Lung (tissue), 12 donors: ENCODE results near the gene GPR12. TPM values are rescaled to one million over a fixed set of nuclear protein-coding genes. Genes with fewer than 3 reads are reported as not detected.

Experiments used
- ATAC-seq: fragments of 200-7000 bp; cut with Tn5 transposase; one replicate; pipeline ENCODE4 v1.9.1; 2020; ENCODE audit warnings: moderate number of reproducible peaks; ENCODE audit not compliant: insufficient read depth, low FRiP score
- DNase-seq, 3 donors: peaks; one replicate each; pipeline ENCODE4 v3.0.0-alpha.2; 2013 to 2017
- H3K27ac ChIP-seq, 2 donors: one replicate each; pipeline ENCODE4 v1.5.1; 2013; ENCODE audit warnings: mild to moderate bottlenecking in 2 of 2, moderate library complexity in 2 of 2, control low read depth in 1 of 2, inconsistent platforms in 1 of 2, low read depth in 1 of 2, low read length in 1 of 2
- H3K27me3 ChIP-seq, 3 donors: one replicate each; pipeline ENCODE4 v1.5.1; 2013; ENCODE audit warnings: low read length in 2 of 3; ENCODE audit not compliant: control insufficient read depth in 3 of 3, insufficient read depth in 3 of 3
- H3K36me3 ChIP-seq, 4 donors: one replicate each; pipeline ENCODE4 v1.5.1; 2013; ENCODE audit warnings: low read length in 4 of 4, mild to moderate bottlenecking in 1 of 4, moderate library complexity in 1 of 4; ENCODE audit not compliant: control insufficient read depth in 4 of 4, insufficient read depth in 4 of 4
- H3K4me1 ChIP-seq, 5 donors: one replicate each; pipeline ENCODE4 v1.5.1; 2013; ENCODE audit warnings: low read length in 5 of 5, mild to moderate bottlenecking in 2 of 5, moderate library complexity in 1 of 5; ENCODE audit not compliant: control insufficient read depth in 5 of 5, insufficient read depth in 5 of 5
- H3K4me3 ChIP-seq: one replicate; pipeline ENCODE4 v1.5.1; 2013; ENCODE audit warnings: mild to moderate bottlenecking, control low read depth, moderate library complexity
- H3K9ac ChIP-seq, 2 donors: one replicate each; pipeline ENCODE4 v1.5.1; 2013; ENCODE audit warnings: low read length in 2 of 2, control low read depth in 1 of 2; ENCODE audit not compliant: insufficient read depth in 1 of 2
- H3K9me3 ChIP-seq, 4 donors: one replicate each; pipeline ENCODE4 v1.5.1; 2013; ENCODE audit warnings: low read length in 3 of 4, mild to moderate bottlenecking in 1 of 4, moderate library complexity in 1 of 4; ENCODE audit not compliant: control insufficient read depth in 4 of 4, insufficient read depth in 3 of 4
- WGBS, 2 donors: extraction: QIAGEN DNeasy Blood & Tissue Kit; methylation state at CpG; one replicate each; pipeline ENCODE4 v1.1.7; 2013; 5-methylcytosine and 5-hydroxymethylcytosine counted together
- polyA plus RNA-seq, 2 donors: library from polyadenylated mRNA; stranded (reverse); fragments of 200-250 nt; gene quantifications; one replicate each; pipeline ENCODE4 v1.2.1, GENCODE V29; 2013
- total RNA-seq, 2 donors: library from RNA; depleted of rRNA in 1 of 2; stranded (reverse); fragments of >200 nt in 1 of 2; gene quantifications; one replicate each; pipeline ENCODE4 v1.2.1, GENCODE V29; 2014 to 2021
- TF ChIP-seq, protein P1 (sequence below): IDR thresholded peaks from 2 replicates; pipeline ENCODE4 v1.5.1; 2012; ENCODE audit warnings: mild to moderate bottlenecking; ENCODE audit errors: control extremely low read depth, extremely low read depth
- donor health status: control.
- donor health status: control.
- donor health status: Bipolar disorder and iron deficiency.
- donor health status: healthy.
- donor health status: DM: yes; HTN: yes; CAD: no.

The GPR12 gene
- total and polyA plus RNA-seq, 4 donors: 0.09 TPM; not detected in 3

DNA sequence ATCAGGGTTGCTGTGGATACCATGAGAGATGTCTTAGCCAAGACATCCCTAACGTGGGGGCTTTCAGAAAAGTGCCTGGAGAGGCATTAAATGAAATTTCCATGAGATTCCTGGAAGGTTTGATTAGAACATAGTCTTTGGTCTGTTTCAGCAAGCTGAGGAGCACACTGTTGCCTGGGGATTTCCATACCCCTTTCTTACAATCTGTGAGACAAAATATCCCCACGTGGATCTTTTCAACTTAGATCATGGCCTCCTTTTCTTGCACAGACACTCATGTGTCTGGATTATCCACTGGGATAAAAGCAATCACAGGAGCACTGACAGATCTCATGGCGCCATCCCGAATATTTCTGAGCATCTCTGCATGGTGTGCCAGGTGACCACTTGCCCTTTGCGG lies 41.7 kb downstream of the GPR12 start:
- Histone ChIP-seq H3K36me3 (no peaks in the 10 kb centered on the region), H3K4me1 (no peaks in the 10 kb centered on the region), H3K4me3 (no peak overlapping the region), H3K9me3 (peaks cover 0 to 3% (median 0%) of the 10 kb centered on the region in 4 donors), H3K9ac (no peak overlapping the region), H3K27ac (no peak overlapping the region), H3K27me3 (peaks cover 0 to 5% (median 0%) of the 10 kb centered on the region in 3 donors)
- TF ChIP-seq, protein P1, sequence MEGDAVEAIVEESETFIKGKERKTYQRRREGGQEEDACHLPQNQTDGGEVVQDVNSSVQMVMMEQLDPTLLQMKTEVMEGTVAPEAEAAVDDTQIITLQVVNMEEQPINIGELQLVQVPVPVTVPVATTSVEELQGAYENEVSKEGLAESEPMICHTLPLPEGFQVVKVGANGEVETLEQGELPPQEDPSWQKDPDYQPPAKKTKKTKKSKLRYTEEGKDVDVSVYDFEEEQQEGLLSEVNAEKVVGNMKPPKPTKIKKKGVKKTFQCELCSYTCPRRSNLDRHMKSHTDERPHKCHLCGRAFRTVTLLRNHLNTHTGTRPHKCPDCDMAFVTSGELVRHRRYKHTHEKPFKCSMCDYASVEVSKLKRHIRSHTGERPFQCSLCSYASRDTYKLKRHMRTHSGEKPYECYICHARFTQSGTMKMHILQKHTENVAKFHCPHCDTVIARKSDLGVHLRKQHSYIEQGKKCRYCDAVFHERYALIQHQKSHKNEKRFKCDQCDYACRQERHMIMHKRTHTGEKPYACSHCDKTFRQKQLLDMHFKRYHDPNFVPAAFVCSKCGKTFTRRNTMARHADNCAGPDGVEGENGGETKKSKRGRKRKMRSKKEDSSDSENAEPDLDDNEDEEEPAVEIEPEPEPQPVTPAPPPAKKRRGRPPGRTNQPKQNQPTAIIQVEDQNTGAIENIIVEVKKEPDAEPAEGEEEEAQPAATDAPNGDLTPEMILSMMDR: no peak
- DNase-seq: no peak
- no peak for ATAC-seq
- 82 to 88% methylated on average over 5 of the region's 5 CpGs for WGBS, 2 donors

DNA sequence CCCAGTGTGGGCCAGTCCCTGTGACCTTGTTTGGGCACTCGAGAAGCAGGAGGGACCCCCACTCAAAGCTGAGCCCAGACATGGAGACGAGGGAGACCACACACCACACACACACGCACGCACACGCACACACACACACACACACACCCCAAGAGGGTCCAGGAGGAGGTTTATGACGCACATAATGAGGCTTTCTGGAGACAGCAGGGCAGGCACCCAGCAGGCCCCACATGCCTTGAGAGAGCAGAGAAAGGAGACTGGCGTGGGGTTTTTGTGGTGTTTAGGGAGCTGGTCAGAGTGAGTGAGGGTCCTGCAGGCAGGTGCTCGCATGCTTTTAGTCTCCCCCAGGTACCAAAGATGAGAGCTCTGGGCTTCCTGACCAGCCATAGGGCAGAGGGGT lies 42.4 kb downstream of the GPR12 start:
- Histone ChIP-seq H3K9ac (no peak overlapping the region), H3K4me1 (no peaks in the 10 kb centered on the region), H3K36me3 (no peaks in the 10 kb centered on the region), H3K27me3 (peaks cover 0 to 5% (median 0%) of the 10 kb centered on the region in 3 donors), H3K9me3 (peaks cover 0 to 5% (median 0%) of the 10 kb centered on the region in 4 donors), H3K4me3 (no peak overlapping the region), H3K27ac (no peak overlapping the region)
- TF ChIP-seq, protein P1: no peak
- ATAC-seq (no peak), DNase-seq (no peak)
- WGBS, 2 donors: 79 to 81% methylated on average over 8 of the region's 8 CpGs

- peaks cover 0 to 5% (median 0%) of the 10 kb centered on the region in 3 donors for H3K27me3 ChIP-seq
- TF ChIP-seq, protein P1: no peak
- no peaks in the 10 kb centered on the region for H3K36me3 ChIP-seq
- no peaks in the 10 kb centered on the region for H3K4me1 ChIP-seq
- peaks cover 0 to 6% (median 0%) of the 10 kb centered on the region in 4 donors for H3K9me3 ChIP-seq
- no peak overlapping the region for H3K9ac ChIP-seq
- DNase-seq (no peak), ATAC-seq (no peak)
- no peak overlapping the region for H3K27ac ChIP-seq
- no peak overlapping the region for H3K4me3 ChIP-seq
- 73 to 78% methylated on average over 3 of the region's 3 CpGs for WGBS, 2 donors
Measured at GRCh38 chr13:26716984-26717383, 43.6 kb downstream of the GPR12 start.

GRCh38 chr13:26713341-26713740 lies 47.2 kb downstream of the GPR12 start:
- H3K9me3 ChIP-seq: peaks cover 0 to 4% (median 0%) of the 10 kb centered on the region in 4 donors
- H3K36me3 ChIP-seq: no peaks in the 10 kb centered on the region
- H3K27ac ChIP-seq: no peak overlapping the region
- DNase-seq: no peak
- no peak overlapping the region for H3K4me3 ChIP-seq
- 100% methylated on average over 1 of the region's 1 CpG for WGBS, 2 donors
- H3K27me3 ChIP-seq: no peaks in the 10 kb centered on the region
- H3K4me1 ChIP-seq: peaks cover 0 to 7% (median 0%) of the 10 kb centered on the region in 5 donors
- ATAC-seq: no peak
- TF ChIP-seq, protein P1: no peak
- H3K9ac ChIP-seq: no peak overlapping the region
